Measurements from ENCODE around the gene CELF4. TPM values are rescaled to one million over a fixed set of nuclear protein-coding genes. Genes with fewer than 3 reads are reported as not detected.

Gene CELF4
- total RNA-seq, 1 donor from 2014 or later = not detected

DNA sequence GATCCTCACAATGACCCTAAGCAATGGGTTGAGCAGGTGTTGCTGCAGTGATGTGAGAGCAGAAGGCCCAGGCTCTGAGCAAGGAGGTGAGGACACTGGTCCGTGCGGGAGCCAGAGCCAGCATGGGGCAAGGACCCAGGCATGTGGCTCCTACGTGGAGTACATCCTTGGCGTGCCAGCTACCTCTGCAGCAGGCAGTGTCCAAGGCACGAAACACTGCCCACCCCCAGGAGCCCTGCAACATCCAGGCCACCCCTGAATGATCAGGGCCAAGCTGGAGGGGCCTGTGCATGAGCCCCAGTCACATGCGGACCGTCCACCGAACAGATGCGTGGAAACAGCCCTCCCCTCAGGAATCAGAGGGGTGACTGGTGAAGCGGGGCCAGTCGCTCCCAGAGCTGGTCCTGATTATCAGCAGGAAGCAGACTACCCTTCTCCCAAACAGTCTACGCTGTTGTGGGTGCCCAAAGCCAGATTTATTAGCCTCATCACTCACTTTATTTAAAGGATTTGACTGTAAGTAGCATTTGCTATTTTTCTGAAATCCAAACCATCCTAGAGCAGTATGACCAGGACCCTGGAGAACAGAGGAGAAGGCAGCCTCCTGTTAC is 16.8 kb downstream of the CELF4 start:
- no peak for DNase-seq (ENCODE audit: low read depth in 2 of 2)

DNA sequence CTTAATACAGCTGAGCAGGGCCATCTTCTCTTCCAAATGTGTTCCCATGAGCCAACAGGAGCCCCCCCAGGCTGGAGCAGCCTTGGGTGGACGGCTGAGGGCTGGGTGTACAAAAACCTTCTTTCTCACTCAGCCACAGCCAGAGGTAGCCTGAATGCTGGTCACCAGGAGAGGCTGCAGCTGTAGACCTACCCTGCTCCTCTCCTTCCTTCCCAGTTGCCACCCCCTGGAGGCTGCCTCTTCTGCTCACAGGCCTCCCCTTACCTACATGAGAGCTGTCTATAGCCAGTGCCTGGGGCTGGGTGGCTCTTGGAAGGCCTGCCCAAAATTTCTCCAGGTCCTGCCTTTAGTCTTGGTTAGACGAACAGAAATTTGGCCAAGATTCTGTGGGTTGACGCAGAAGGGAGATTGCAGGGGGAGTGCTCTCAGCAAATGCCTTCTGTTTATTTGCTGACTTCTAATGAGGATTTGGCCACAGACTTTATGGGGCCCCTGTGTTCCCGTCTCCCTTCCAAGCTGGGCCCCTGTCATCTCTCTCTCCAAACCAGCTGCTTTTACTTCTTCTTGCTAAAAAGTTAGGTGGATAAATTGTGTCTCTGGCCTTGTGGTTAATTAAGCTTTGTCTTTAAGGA is 18.3 kb downstream of the CELF4 start:
- no peak for DNase-seq (ENCODE audit: low read depth in 2 of 2)

DNA sequence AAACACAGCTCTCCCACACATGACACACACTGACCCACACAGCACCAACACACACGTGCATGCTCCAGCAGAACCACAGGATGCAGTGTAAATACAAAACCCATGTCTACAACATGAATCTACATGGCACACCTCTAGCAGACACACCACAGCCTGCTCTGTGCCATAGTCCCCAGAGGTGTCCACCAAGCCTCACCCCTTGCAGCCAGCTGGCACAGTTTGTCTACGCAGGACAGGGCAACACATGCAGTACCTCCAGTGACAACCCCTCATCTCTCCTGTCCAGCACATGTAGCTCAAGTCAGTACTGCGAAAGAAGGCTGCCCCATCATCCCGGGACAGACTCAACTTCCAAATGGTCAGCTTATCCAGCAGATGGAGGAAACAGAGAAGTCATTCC is 18.9 kb downstream of the CELF4 start:
- DNase-seq (ENCODE audit: low read depth in 2 of 2) = no peak

DNA sequence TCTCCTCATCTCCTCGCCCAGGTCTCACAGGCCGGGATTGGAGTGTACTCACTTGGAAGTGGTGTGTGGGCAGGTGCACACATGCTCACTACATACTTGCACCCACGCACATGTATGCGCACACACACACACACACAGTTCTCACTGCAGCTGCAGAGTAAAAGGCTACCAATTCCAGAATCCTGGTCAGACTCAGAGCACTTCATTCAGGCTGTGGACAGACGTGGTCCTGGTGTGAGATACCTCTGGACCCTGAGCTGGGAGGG is 19.4 kb downstream of the CELF4 start:
- DNase-seq (ENCODE audit: low read depth in 2 of 2) = no peak

DNA sequence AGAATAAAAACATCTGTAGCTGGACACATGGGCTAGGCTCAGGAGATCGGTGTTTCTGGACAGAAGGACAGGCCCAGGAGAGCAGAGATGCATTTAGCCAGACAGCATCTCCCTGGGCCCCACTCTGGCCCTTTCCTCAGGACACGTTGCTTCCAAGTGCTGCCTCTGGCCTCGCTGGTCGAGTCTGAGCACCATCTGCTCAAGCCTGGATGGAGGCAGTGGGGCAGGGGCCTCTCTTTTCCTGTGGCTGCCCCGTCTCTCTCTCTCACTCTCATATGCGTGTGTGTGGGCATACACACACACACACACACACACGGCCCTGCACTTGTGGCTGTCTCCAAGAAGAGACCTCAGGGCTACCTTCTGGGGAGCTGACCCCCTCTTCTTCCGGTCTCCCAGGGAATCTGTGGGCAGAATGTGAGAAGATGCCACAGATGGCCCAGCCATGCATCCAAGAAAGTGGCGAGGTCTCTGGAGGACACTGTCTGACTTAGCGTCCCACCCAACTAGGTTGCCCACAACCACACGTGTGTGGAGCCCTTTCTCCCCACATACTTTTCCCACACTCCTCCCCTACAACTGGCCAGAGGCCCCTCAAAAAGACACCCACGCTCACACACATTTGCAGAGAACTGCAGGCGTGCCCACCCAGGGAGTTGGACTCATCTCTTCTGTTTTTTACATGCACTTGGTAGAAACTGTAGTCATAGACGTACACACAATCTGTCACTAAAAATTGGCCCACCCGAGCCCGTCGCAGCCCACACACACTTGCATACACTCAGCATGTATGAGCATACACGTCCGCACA is 19.9 kb downstream of the CELF4 start:
- no peak for DNase-seq (ENCODE audit: low read depth in 2 of 2)

DNA sequence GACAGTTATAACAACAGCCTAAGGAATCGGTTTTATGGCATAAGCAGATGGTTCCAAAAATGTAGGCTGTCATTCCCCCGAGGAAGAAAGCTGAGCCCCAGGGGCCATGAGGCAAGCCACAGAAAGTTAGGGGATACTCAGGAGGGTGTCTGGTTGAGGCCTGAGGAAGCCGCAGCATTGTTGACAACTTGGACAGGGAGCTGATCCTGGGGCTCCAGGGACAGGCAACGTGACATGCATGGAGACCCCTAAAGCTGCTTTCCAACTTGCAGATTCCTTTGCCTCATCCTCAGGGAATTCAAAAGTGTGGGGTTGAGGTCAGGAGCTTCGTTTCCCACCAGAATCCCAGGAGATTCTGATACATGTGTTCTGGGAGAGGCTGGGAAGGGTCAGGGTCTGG is 20.9 kb downstream of the CELF4 start:
- DNase-seq (ENCODE audit: low read depth in 2 of 2) = no peak

DNA sequence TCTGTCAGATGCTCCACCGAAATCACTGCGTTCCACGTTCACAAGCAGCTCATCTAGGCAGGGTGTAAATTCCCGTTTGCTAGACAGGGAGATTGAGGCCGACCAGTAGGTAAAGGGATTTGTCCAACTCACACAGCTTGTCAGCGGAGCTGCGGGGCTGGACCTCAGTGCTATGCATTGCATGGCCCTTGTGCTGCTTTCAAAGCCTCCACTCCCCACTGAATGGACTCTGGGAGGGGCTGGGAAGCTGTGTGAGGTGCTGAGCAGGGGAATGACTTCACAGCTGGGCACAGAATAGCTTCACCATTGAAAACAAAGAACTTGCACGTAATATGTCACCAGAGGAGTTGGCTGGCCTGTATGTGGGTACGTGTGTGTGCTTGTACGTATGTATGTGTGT is 21.4 kb downstream of the CELF4 start:
- no peak for DNase-seq (ENCODE audit: low read depth in 2 of 2)

DNA sequence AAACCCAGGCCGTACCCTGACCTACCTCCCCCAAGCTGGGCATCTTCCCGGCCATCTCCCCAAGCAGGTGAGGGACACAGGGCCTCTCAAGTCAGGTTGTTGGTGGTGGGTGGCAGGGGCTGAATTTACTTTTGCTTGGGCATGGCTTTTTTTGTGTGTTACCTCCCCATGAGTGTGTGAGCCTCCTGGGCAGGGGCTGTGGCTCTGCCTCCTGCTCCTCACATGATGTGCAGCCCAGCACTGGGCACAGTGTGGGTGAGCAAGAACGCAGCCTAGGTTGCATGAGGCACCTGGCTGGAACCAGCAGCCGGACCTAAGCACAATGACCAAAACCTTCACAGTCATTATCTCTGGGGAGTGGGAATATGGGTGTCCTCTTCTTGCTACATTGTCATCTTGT is 22.3 kb downstream of the CELF4 start:
- no peak for DNase-seq (ENCODE audit: low read depth in 2 of 2)

DNA sequence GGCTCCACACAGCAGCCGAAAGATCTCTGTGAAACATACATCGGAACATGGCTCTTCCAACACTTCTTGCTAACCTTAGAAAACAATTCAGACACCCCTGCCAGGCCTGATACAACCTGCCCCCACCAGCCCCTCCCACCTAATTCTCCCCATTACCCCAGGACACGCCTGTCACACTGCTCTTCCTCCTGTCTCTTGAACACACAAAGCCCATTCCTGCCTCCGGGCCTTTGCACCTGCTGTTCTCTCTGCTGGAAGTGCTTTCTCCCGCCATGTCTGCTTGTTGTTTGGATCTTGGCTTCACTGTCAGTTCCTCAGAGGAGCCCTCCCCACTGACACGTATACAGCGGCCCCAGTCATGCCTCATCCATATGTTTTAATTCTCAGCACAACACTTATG is 24.1 kb downstream of the CELF4 start:
- no peak for DNase-seq (ENCODE audit: low read depth in 2 of 2)

DNA sequence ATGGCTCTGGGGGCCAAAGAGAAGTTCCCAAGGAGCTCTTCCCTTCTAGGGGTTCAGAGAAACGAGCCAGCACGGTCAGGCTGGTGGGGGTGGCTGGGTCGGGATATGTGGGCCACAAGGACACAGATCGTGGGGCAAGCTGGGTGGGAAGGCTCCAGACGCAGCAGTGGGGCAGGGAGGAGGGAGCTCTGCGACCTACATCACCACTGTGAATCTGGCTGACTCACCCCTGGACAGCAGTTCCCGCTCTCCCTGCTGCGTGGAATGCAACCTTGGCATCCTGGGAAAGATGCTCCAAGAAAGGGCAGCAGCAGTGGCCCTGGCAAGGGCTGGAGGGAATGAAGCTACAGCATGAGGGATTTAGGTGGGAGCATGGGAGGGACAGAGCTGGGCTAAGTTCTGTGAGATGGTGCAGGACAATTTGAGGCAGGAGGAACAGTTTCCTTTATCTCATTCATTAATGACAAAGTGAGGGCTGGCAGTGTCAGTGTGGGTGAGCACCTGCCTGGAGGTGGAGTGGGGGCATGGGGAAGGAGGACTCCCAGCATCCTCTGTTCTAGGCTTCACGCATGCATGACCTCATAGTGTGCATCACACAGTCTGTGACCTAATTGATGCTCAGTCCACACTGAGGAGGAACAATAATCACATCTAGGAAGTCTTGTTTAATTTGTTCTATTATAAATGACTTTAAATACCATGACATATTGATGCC is 25.0 kb downstream of the CELF4 start:
- DNase-seq (ENCODE audit: low read depth in 2 of 2) = no peak

DNA sequence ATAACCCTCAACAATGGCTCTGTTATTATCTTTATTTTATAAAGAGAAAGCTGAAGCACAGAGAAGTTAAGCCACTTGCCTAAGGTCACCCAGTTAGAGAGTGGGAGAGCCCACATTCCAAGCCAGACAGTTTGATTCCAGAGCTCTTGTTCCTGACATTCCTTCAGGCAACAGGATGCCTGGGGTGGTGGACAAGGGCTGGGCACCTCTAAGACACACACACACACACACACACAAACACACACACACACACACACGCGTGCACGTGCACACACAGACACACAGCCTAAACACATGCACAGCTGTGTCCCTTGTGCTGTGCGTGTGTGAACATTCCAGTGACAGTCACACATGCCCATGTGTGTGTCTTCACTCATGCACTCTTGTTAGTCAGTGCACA is 26.4 kb downstream of the CELF4 start:
- DNase-seq (ENCODE audit: low read depth in 2 of 2) = no peak

DNA sequence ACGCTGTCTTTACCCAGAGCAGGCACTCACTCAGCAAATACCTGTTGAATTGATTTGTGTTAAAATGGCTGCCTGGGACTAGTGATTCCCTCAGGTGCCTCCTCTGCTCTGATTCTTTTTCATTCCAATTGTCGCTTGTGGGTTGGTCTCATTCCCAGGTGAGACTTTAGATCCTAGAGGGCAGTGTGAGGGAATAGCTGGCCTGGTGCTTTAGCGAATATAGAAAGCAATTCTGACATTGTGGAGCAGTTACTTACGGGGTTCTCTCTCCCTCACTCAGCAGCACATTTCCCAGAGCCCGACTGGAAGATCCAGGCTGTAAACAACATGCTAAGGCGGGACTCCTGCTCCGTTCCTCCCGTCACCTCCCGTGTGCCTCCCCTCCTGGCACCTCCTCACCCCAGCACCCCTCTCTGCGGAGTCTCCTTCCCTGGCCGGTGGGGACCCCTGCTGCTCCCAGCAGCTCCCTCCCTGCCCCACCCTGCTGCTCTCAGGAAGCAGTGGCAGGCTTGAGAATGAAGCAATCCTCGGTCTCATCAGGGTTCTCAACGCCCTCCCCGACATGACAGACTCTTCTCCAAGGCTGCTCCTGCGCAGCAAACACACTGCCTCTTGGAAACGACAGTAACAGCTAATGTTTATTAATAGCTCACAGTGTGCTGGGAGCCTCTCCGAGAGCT is 26.9 kb downstream of the CELF4 start:
- DNase-seq (ENCODE audit: low read depth in 2 of 2) = no peak

DNA sequence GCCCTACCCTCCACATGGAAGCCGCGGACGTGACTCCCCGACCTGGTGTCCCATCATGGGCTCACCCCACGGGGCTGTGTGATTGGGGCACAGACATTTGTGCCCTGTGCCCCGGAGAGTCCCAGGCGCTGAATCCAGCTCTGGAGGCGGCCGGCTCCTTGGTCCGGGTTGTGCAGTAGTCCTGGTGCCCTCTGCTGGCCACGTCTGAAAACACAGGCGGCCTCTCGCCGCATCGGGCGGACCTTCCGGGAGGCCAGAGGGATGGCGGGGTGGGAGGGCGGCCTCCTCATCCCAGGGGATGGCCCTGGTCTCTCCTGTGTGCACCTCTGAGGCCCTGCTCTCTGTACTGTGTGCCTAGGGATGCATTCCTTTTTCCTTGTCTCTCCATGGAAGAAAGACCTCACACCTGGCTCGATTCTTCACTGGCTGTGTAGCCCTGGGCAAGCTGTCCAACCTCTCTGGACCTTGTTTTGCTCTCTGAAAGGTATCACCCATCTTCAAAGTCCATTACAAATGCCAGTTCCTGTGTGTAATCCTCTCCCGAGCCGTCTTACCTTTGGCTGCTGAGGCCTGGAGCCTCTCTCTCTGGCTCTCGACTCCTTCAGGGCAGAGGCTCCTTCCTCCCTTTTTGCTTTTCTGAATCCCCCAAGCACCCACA is 27.6 kb downstream of the CELF4 start:
- peak; percentile 63 to 76 for DNase-seq (ENCODE audit: low read depth in 2 of 2)

DNA sequence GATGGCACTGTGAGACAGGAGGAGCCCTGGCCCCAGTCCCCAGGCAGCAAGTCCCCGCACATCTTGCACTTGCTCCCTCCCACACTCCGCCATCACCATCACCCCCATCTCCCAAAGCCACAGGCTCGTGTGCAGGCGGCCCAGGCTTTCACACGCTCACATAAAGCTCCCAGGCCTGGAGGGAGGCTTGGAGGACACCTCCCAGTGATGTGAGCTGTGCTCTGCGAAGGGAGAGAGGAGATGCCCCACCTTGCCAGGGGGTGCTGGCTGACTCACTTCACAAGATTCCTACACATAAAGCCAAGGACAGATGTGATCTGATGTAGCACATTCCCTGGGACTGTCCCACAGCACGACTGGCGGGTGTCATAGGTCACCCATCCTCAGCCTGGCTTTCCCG is 28.9 kb downstream of the CELF4 start:
- no peak for DNase-seq (ENCODE audit: low read depth in 2 of 2)

DNA sequence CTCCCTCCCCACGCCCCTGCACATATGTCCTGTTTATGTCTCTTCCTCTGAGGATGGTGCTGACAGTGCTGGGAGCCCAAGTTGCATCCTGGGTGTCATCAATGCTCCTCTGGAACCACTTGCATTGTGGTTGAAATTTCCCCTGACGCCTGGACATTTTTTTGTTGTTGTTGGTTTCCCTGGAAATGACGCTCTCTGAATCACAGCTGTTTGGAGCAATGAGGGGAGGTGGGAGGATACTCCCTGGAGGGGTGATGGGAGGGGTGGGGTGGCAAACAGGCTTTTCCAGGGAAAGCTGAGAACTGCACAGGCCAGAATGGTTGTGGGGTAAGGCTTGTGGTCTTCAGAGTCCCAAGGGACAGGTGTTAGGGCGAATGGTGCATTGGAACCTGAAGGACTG is 29.6 kb downstream of the CELF4 start:
- DNase-seq (ENCODE audit: low read depth in 2 of 2) = no peak

DNA sequence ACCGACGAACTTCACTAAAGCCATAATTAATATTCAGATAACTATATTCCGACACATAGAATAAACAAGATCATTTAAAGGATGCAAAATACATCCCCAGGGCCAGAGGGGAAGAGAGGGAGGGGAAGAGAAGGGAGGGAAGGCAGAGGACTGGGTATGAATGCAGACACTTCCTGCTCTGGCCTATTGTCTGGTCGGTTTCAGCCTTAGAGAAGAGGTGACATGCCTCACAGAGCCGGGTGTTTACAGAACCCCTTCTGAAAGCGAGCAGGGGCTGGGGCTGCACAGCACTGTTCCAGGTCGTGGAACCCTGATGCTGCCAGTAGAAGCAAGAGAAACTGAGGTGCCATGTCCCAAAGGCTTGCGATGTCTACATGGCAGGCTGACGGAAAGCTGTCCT is 31.0 kb downstream of the CELF4 start:
- no peak for DNase-seq (ENCODE audit: low read depth in 2 of 2)

DNA sequence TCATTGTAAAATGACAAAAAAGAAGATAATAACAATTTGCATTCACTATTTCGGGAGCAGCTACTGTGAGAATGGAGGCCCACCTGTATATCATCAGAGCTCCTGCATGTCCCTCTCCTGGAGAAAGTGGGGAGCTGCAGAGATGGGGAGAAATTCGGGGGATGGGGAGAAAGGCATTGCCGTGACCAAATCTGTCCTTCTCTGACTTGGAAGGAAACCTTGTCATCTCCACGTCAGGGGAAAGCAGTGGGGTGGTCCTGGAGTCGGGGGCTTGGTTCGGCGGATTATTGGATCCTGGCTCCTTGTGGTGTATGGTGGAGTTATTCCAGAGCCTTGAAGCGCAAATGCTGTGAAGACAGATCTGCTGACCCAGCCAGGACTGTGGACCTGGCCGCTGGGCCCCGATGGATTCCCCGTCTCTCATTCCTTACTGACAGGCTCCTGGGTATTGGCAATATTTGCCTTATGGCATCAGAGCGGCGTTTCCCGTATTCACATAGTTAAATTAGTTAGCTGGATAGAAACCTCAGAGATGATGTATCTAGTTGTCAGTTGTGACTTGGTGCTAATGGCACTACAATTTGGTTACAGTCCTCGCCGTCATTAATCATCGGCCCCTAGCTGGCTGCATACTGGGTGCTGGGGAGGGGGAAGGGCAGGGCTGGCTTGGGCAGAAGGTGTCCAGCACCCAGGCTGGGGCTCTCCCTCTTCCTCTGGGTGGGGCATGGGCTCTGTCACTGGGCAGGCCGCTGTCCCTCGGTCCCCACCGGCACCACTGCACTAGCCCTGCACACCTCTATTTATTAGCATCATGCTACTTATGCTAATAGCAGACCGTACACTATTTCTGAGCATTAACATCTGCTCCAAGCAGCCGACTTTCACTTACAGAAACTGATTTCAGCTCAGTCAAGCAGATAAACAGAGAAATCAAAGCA is 31.7 kb downstream of the CELF4 start:
- no peak for DNase-seq (ENCODE audit: low read depth in 2 of 2)

DNA sequence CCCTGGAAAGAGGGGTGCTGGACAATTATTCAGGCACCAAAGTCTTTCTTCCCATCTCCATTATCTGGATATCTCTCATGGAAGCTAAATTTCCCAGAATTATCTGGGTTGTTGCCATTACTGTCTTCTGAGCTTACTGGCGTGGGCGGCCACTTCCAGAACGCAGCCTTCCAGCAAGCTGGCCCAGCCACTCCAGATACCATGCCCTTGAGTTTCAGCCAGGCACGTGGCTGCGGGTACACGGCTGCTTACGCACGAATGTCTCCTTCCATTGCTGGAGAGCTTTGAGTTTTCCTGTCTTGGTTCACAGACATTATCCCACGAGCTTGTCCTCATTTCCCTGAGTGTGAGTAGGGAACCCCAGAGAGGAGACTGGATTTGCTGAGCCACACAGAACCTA is 32.7 kb downstream of the CELF4 start:
- DNase-seq (ENCODE audit: low read depth in 2 of 2) = no peak

DNA sequence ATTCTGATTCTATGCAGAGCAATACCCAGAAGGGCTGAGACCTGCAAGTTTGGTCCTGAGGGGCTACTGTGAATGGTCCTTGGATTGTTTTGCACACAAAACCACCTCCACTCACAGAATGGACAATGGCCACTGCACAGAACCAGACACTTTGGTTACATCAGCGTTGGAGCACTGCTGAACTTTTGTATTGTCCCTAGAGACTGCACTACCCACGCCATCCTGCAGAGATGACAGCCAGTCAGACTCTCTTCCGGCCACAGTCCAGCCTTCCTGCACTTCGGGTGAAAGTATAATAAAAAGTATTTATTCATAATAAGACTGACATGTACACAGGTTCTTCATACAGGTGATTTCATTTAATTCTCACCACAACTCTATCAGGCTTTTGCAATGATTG is 35.7 kb downstream of the CELF4 start:
- DNase-seq (ENCODE audit: low read depth in 2 of 2) = peak in 1 of 2 donors; percentile 28

DNA sequence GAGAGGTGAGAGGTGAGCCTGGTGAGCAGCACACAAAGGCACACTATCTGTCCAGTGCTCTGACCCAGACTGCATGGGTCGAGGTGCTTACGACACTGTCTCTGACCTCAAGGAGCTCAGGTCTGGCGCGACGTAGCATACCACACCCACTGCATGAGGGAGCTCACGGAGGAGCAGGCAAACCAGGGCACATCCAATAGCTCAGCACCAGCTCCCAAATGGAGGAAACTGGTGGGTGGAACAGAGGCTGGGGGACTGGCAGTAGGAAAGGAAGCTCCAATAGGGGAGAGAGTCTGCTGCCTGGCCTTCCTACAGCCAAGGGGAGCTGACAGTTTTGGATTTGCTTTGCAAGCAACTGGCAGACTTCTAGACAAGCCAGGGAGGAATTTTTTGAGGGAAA is 36.3 kb downstream of the CELF4 start:
- DNase-seq (ENCODE audit: low read depth in 2 of 2) = no peak

Measured in lung microvascular endothelial cell (primary cell).